ENCODE measurements around the gene PLD2.
A peak's percentile ranks its signal among the peaks of the same experiment; 100 is the strongest.

The PLD2 gene

DNA sequence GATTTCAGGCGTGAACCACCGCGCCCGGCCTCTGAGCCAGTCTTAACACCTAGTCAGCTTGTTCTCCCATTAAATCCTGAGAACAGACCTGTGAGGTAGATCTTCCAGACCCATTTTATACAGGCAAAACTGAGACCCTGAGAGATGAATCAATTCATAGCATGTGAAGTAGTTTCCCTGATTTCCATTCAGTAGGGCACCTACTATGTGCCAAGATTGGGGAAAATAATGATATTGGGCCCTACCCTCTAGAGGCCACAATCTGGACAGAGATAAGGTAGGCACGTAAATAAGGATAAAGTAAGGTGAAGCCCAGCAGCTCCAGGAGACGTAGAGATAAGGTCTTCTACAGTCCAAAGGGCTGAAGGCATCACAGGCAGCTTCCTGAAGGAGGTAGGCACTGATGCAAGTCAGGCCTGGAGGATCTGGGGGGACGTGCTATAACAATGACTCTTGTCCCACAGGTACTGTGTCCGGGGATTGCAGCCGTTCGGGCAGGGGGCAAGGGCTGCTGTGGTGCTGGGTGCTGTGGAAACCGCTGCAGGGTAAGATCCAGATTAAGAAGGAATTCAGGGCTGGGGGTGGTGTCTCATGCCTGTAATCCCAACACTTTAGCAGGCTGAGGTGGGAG lies 26.5 kb upstream of the PLD2 start:
- Histone ChIP-seq H3K27me3 (ENCODE audit: control insufficient read depth in 1 of 2, insufficient read depth in 2 of 2, low read length in 2 of 2) (peaks cover 22 to 23% of the 10 kb centered on the region in 2 donors), H3K9ac (ENCODE audit: low read length) (no peak overlapping the region), H3K4me3 (ENCODE audit: low read depth in 1 of 2, low read length in 2 of 2) (no peak overlapping the region), H3K36me3 (ENCODE audit: insufficient read depth, low read length) (no peaks in the 10 kb centered on the region), H3K9me3 (ENCODE audit: low read length) (no peaks in the 10 kb centered on the region), H3K4me1 (ENCODE audit: insufficient read depth, low read length) (peaks cover 3% of the 10 kb centered on the region), H3K27ac (ENCODE audit: low read depth, low read length) (no peak overlapping the region)

DNA sequence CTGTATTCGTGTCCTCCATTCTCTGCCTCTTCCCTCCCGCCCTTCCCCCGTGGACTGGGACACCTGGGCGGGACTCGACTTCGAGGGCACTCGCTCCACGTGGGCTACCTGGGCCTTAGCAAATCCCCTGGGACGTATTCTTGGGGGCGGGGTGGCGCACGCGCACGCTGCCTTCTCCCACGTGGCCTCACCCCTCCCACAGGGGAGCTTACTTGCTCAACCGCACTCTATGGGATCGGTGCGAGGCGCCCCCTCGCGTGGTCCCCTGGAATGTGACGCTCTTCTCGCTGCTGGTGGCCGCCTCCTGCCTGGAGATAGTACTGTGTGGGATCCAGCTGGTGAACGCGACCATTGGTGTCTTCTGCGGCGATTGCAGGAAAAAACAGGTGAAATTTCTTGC lies 24.3 kb upstream of the PLD2 start:
- Histone ChIP-seq H3K9ac (ENCODE audit: low read length) (no peak overlapping the region), H3K27ac (ENCODE audit: low read depth, low read length) (no peak overlapping the region), H3K4me3 (ENCODE audit: low read depth in 1 of 2, low read length in 2 of 2) (no peak overlapping the region), H3K9me3 (ENCODE audit: low read length) (no peaks in the 10 kb centered on the region), H3K27me3 (ENCODE audit: control insufficient read depth in 1 of 2, insufficient read depth in 2 of 2, low read length in 2 of 2) (peaks cover 22 to 23% of the 10 kb centered on the region in 2 donors), H3K36me3 (ENCODE audit: insufficient read depth, low read length) (no peaks in the 10 kb centered on the region), H3K4me1 (ENCODE audit: insufficient read depth, low read length) (peaks cover 18% of the 10 kb centered on the region)

DNA sequence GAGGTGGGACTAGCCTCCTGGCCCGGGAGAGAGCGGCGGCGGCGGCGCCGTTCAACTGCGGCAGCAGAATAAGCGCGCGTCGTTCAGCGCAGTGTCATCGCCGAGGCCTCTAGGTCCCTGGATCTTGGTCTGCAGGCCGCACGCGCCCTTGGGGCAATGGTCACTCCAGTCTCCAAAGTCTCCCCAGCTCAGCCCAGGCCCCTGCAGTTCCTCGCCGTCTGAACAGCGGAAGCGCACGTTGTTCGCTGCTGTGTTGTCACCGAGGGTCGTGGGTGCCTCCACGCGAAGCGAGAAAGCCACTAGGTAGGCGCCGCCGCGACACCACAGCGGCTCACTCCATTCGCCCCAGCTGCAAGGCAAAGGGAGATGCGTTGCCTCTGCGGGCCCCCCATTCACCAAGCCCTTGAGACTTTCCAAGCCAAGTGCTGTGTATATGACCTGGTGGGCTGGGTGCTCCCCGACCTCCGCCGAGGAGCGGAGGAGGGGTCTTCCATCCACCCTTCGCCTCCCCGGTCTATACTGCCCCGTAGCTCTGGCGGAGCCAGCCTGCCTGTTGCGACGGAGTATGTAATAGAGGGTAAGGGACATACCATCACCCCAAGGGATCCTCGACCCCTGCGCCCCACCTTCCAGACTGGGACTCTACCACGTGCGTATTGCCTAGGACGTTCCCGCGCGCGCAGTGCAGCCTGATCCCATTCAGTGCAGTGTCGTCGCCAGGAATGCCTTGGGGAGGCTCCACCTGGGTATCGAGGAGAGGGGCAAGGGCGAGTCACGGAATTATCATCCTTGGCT lies 21.4 kb upstream of the PLD2 start:
- H3K36me3 ChIP-seq (ENCODE audit: insufficient read depth, low read length), result no peaks in the 10 kb centered on the region
- H3K27ac ChIP-seq (ENCODE audit: low read depth, low read length), result peak overlapping the region; percentile 54
- H3K9me3 ChIP-seq (ENCODE audit: low read length), result no peaks in the 10 kb centered on the region
- no peak overlapping the region for H3K9ac ChIP-seq (ENCODE audit: low read length)
- peaks cover 17 to 23% of the 10 kb centered on the region in 2 donors for H3K27me3 ChIP-seq (ENCODE audit: control insufficient read depth in 1 of 2, insufficient read depth in 2 of 2, low read length in 2 of 2)
- peaks cover 28% of the 10 kb centered on the region for H3K4me1 ChIP-seq (ENCODE audit: insufficient read depth, low read length)
- peak overlapping the region; percentile 7 to 61 for H3K4me3 ChIP-seq (ENCODE audit: low read depth in 1 of 2, low read length in 2 of 2)

DNA sequence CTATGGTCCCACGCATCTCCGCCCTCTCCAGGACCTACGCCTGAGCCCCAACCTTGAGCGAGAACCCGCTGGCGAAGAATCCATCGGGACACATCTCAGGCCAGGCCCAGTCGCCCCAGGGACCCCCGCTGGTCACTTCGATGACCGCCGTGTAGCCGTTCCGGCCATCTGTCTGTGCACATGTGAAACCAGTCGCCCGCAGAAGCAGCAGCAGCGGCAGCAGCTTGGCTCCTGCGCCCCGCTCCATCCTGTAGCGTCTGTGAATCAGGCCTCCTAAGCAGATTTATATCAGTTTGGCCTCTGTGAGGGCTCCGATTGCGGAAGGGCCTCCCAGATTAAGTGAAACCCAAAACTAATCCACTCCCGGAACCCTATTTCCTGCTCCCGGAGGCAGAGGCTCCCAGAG lies 20.8 kb upstream of the PLD2 start, which contains the start of gene VMO1:
VMO1 (minus strand) TSS at position 259 of the 406 bp plus-strand sequence; CDS start at position 247, 12 bp downstream.
- Histone ChIP-seq H3K4me3 (ENCODE audit: low read depth in 1 of 2, low read length in 2 of 2) (peak within 1 kb of the TSS; percentile 7 to 61), H3K9ac (ENCODE audit: low read length) (no peak within 1 kb of the TSS), H3K27me3 (ENCODE audit: control insufficient read depth in 1 of 2, insufficient read depth in 2 of 2, low read length in 2 of 2) (peaks cover 12 to 23% of the 10 kb centered on the region in 2 donors), H3K4me1 (ENCODE audit: insufficient read depth, low read length) (peaks cover 32% of the 10 kb centered on the region), H3K36me3 (ENCODE audit: insufficient read depth, low read length) (no peaks in the 10 kb centered on the region), H3K9me3 (ENCODE audit: low read length) (no peaks in the 10 kb centered on the region), H3K27ac (ENCODE audit: low read depth, low read length) (peak within 1 kb of the TSS; percentile 54)

DNA sequence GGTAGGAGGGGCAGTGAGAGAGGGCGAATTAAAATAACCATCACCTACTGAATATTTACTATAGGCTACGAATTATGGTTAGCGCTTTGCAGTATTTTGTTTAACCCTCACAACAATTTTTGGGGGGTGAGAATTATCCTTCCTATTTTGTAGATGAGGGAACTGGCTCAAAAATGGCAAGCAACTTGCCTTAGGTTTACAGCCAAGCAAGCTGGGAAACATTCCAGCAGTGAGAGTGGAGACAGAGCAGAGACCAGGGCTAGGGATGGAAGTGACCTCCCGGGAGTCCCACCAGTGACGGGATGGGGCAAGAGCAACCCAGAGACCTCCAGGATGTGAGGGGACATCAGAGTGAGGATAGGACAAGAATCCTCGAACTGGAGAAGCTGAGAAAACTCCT lies 20.4 kb upstream of the PLD2 start:
- peak overlapping the region; percentile 7 to 61 for H3K4me3 ChIP-seq (ENCODE audit: low read depth in 1 of 2, low read length in 2 of 2)
- peaks cover 12 to 23% of the 10 kb centered on the region in 2 donors for H3K27me3 ChIP-seq (ENCODE audit: control insufficient read depth in 1 of 2, insufficient read depth in 2 of 2, low read length in 2 of 2)
- peaks cover 32% of the 10 kb centered on the region for H3K4me1 ChIP-seq (ENCODE audit: insufficient read depth, low read length)
- H3K27ac ChIP-seq (ENCODE audit: low read depth, low read length), result peak overlapping the region; percentile 54
- H3K9ac ChIP-seq (ENCODE audit: low read length), result no peak overlapping the region
- no peaks in the 10 kb centered on the region for H3K36me3 ChIP-seq (ENCODE audit: insufficient read depth, low read length)
- H3K9me3 ChIP-seq (ENCODE audit: low read length), result no peaks in the 10 kb centered on the region

DNA sequence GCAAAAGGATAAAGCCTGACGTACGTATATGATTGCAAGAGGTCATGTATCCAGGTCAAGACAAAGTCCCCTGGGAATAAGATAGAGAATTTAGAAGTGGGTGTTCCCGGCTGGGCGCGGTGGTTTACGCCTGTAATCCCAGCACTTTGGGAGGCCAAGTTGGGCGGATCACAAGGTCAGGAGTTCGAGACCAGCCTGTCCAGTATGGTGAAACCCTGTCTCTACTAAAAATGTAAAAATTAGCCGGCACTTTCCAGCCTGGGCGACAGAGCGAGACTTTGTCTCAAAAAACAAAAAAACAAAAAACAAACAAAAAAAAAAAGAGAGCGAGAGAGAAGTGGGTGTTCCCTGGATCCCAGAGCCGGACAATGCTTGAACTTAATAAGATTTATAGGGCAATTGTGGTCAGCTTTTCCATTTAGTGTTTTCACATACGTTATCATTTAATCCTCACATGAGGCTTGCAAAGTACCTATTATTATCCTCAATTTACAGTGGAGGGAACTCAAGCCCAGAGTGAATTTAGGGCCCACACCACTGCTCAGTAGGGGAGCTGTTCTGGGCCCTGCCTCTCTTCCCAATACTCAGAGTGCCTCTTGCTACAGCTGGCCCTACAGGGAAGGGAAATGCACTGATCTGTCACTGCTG lies 18.7 kb upstream of the PLD2 start:
- H3K9me3 ChIP-seq (ENCODE audit: low read length), result no peaks in the 10 kb centered on the region
- no peaks in the 10 kb centered on the region for H3K36me3 ChIP-seq (ENCODE audit: insufficient read depth, low read length)
- peaks cover 7 to 10% of the 10 kb centered on the region in 2 donors for H3K27me3 ChIP-seq (ENCODE audit: control insufficient read depth in 1 of 2, insufficient read depth in 2 of 2, low read length in 2 of 2)
- H3K9ac ChIP-seq (ENCODE audit: low read length), result no peak overlapping the region
- peaks cover 32% of the 10 kb centered on the region for H3K4me1 ChIP-seq (ENCODE audit: insufficient read depth, low read length)
- H3K27ac ChIP-seq (ENCODE audit: low read depth, low read length), result no peak overlapping the region
- H3K4me3 ChIP-seq (ENCODE audit: low read depth in 1 of 2, low read length in 2 of 2), result no peak overlapping the region

DNA sequence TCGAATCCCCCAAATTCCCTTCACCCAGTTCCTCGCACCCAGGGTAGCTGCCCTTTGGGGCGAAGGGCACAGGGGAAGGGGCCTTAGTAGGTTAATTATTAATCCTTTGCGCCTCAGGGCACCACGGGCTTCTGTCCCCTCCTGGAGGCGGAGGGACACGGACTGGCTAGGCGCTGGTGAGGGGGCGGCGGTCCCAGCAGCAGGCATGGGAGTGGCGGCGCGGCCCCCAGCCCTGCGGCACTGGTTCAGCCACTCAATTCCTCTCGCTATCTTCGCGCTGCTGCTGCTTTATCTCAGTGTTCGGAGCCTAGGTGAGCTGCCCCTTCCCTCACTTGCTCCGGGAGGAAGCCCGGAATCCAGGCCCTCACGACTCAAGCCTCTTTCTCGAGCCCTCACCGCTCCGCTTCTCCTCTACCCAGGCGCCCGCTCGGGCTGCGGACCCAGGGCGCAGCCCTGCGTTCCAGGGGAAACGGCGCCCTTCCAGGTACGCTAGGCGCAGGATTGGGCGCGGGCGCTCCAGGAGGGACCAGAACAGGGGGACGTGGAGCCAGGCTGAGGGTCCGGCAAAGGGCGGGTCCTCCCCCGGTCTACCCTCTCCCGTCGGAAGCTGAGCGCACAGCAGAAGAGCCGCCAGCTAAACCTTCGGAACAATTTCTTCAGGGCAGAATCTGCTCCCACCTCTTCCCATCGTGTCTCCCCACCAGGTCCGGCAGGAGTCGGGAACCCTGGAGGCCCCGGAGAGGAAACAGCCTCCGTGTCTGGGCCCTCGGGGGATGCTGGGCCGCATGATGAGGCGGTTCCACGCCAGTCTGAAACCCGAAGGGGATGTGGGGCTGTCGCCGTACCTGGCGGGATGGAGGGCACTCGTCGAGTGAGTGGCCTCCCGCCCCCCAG lies 17.9 kb upstream of the PLD2 start, which contains the start of gene GLTPD2:
GLTPD2 (plus strand) TSS at position 158 of the 894 bp plus-strand sequence; CDS start at position 206, 48 bp downstream.
- peak within 1 kb of the TSS; percentile 73 for H3K27ac ChIP-seq (ENCODE audit: low read depth, low read length)
- H3K9me3 ChIP-seq (ENCODE audit: low read length), result no peaks in the 10 kb centered on the region
- H3K36me3 ChIP-seq (ENCODE audit: insufficient read depth, low read length), result no peaks in the 10 kb centered on the region
- peaks cover 0 to 8% of the 10 kb centered on the region in 2 donors for H3K27me3 ChIP-seq (ENCODE audit: control insufficient read depth in 1 of 2, insufficient read depth in 2 of 2, low read length in 2 of 2)
- H3K4me3 ChIP-seq (ENCODE audit: low read depth in 1 of 2, low read length in 2 of 2), result peak within 1 kb of the TSS; percentile 61 to 68
- H3K4me1 ChIP-seq (ENCODE audit: insufficient read depth, low read length), result peaks cover 32% of the 10 kb centered on the region
- H3K9ac ChIP-seq (ENCODE audit: low read length), result peak within 1 kb of the TSS; percentile 57

DNA sequence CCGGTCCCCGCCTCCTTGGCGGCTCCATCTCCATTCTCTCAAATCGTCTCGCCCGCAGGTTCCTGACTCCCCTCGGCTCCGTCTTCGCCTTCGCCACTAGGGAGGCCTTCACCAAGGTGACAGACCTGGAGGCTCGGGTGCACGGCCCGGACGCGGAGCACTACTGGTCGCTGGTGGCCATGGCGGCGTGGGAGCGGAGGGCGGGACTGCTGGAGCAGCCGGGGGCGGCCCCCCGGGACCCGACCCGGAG lies 17.3 kb upstream of the PLD2 start:
- Histone ChIP-seq H3K4me1 (ENCODE audit: insufficient read depth, low read length) (peaks cover 32% of the 10 kb centered on the region), H3K9ac (ENCODE audit: low read length) (peak overlapping the region; percentile 57), H3K36me3 (ENCODE audit: insufficient read depth, low read length) (no peaks in the 10 kb centered on the region), H3K9me3 (ENCODE audit: low read length) (no peaks in the 10 kb centered on the region), H3K4me3 (ENCODE audit: low read depth in 1 of 2, low read length in 2 of 2) (peak overlapping the region; percentile 61 to 68), H3K27me3 (ENCODE audit: control insufficient read depth in 1 of 2, insufficient read depth in 2 of 2, low read length in 2 of 2) (peaks cover 0 to 3% of the 10 kb centered on the region in 2 donors), H3K27ac (ENCODE audit: low read depth, low read length) (peak overlapping the region; percentile 73)

DNA sequence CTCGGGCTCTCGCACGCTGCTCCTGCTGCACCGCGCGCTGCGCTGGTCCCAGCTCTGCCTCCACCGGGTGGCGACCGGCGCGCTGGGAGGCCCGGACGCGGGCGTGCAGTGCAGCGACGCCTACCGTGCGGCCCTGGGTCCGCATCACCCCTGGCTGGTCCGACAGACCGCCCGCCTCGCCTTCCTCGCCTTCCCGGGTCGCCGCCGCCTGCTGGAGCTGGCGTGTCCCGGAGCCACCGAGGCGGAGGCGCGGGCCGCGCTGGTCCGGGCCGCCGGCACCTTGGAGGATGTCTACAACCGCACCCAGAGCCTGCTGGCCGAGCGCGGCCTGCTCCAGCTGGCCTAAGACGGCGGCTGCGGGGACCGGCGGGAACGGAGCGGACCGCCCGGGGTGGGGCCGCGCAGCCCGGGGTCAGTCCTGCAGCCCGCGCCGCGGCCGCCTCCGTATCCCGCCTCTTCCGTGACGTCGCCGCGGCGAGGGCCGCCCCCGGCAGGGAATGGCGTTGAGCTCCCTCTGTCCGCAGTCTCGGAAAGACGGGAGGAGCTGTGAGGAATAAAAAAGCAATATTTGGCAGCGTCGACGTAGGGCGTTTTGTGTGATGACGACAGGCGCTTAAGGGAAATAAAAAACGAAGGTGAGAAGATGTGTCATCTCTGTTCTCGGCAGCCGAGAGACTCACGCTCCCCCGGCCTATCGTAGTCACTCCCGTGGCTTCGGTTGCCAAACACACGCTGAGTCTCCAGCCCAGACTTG lies 16.8 kb upstream of the PLD2 start:
- peak overlapping the region; percentile 61 to 68 for H3K4me3 ChIP-seq (ENCODE audit: low read depth in 1 of 2, low read length in 2 of 2)
- H3K4me1 ChIP-seq (ENCODE audit: insufficient read depth, low read length), result peaks cover 32% of the 10 kb centered on the region
- no peaks in the 10 kb centered on the region for H3K36me3 ChIP-seq (ENCODE audit: insufficient read depth, low read length)
- peak overlapping the region; percentile 57 for H3K9ac ChIP-seq (ENCODE audit: low read length)
- H3K27ac ChIP-seq (ENCODE audit: low read depth, low read length), result peak overlapping the region; percentile 73
- H3K27me3 ChIP-seq (ENCODE audit: control insufficient read depth in 1 of 2, insufficient read depth in 2 of 2, low read length in 2 of 2), result no peaks in the 10 kb centered on the region
- no peaks in the 10 kb centered on the region for H3K9me3 ChIP-seq (ENCODE audit: low read length)

DNA sequence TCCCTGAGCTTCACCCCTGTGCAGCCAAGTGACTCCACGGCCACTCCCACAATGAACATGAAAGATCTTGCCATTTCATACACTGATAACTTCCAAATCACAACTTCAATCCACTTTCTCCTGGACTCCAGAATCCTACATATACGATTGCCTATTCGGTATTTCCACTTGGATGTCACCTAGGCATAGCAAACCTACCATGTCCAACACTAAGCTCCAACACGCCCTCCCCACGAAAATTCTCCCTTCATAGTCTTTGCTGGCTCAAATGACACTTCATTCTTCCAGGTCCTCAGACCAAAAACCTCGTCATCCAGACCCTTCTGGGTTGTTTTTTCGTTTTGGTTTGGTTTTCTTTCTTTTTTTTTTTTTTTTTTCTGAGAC lies 16.3 kb upstream of the PLD2 start:
- Histone ChIP-seq H3K9ac (ENCODE audit: low read length) (peak overlapping the region; percentile 15), H3K4me1 (ENCODE audit: insufficient read depth, low read length) (peaks cover 26% of the 10 kb centered on the region), H3K27ac (ENCODE audit: low read depth, low read length) (peak overlapping the region; percentile 73), H3K9me3 (ENCODE audit: low read length) (no peaks in the 10 kb centered on the region), H3K36me3 (ENCODE audit: insufficient read depth, low read length) (no peaks in the 10 kb centered on the region), H3K4me3 (ENCODE audit: low read depth in 1 of 2, low read length in 2 of 2) (peak overlapping the region; percentile 61), H3K27me3 (ENCODE audit: control insufficient read depth in 1 of 2, insufficient read depth in 2 of 2, low read length in 2 of 2) (no peaks in the 10 kb centered on the region)
